Measurements from ENCODE around the gene HYDIN.
"Not testable (repeated sequence)": the region's sequence is repeated elsewhere in the genome, so short reads cannot be mapped to it uniquely, and the experiment has no call there.

DNA sequence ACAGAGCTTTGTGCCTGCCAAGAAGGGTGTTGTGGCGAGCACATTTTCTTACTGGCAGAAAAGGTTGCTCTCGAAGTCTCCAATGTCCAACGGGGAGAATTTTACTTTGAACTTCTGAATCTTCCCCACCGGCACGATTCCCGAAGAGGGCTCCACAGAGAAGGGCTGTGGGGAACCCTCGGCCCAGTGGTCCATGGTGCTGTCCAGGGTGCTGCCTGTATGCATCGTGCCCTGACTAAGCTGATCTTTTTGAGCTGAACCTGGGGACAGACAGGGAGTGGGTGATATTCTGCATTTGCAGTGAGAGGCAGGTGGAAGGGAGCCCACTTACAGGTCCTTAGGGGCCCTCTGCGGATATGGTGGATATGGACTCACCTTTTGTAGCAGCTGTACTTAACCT is 368.5 kb downstream of the HYDIN start:
- TF ChIP-seq, protein P1, sequence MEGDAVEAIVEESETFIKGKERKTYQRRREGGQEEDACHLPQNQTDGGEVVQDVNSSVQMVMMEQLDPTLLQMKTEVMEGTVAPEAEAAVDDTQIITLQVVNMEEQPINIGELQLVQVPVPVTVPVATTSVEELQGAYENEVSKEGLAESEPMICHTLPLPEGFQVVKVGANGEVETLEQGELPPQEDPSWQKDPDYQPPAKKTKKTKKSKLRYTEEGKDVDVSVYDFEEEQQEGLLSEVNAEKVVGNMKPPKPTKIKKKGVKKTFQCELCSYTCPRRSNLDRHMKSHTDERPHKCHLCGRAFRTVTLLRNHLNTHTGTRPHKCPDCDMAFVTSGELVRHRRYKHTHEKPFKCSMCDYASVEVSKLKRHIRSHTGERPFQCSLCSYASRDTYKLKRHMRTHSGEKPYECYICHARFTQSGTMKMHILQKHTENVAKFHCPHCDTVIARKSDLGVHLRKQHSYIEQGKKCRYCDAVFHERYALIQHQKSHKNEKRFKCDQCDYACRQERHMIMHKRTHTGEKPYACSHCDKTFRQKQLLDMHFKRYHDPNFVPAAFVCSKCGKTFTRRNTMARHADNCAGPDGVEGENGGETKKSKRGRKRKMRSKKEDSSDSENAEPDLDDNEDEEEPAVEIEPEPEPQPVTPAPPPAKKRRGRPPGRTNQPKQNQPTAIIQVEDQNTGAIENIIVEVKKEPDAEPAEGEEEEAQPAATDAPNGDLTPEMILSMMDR (IDR thresholded peaks at IDR 0.05) = not testable (repeated sequence)
- not testable (repeated sequence) for TF ChIP-seq POLR2A (IDR thresholded peaks at IDR 0.05)
